HK-2 (cell line): ENCODE results near the gene TRIM47.

ENCODE experiments used
- DNase-seq: peaks from one replicate; pipeline ENCODE4 v3.0.0-alpha.2; 2018; ENCODE audit not compliant: unreplicated experiment

The TRIM47 gene

GRCh38 chr17:75878174-75878998, at the start of gene TRIM47:
Gene TRIM47, minus strand, starts transcription at chr17:75878581. Its CDS starts 33 bp downstream, at chr17:75878548.
- peak; percentile 61 for DNase-seq

GRCh38 chr17:75927286-75927922, 49.0 kb upstream of the TRIM47 start:
- no peak for DNase-seq

GRCh38 chr17:75926456-75926855, 48.1 kb upstream of the TRIM47 start:
- DNase-seq, result no peak

GRCh38 chr17:75925912-75926311, 47.5 kb upstream of the TRIM47 start:
- no peak for DNase-seq

GRCh38 chr17:75925103-75925502, 46.7 kb upstream of the TRIM47 start:
- no peak for DNase-seq

GRCh38 chr17:75922963-75923874, 44.8 kb upstream of the TRIM47 start:
- no peak for DNase-seq

- no peak for DNase-seq
These were observed 44.0 kb upstream of the TRIM47 start for GRCh38 chr17:75922173-75922961.

- DNase-seq, result no peak
These were observed 43.2 kb upstream of the TRIM47 start for GRCh38 chr17:75921596-75921995.

- DNase-seq, result no peak
These were observed 41.7 kb upstream of the TRIM47 start for GRCh38 chr17:75920045-75920560.

GRCh38 chr17:75919611-75920010, 41.2 kb upstream of the TRIM47 start:
- no peak for DNase-seq

- DNase-seq, result no peak
These were observed 39.6 kb upstream of the TRIM47 start for GRCh38 chr17:75917917-75918445.

- DNase-seq, result no peak
These were observed 38.9 kb upstream of the TRIM47 start for GRCh38 chr17:75917141-75917916.

GRCh38 chr17:75915268-75915667, 36.9 kb upstream of the TRIM47 start:
- no peak for DNase-seq

GRCh38 chr17:75914643-75915267, 36.4 kb upstream of the TRIM47 start:
- no peak for DNase-seq

GRCh38 chr17:75913537-75914210, 35.3 kb upstream of the TRIM47 start:
- DNase-seq, result no peak

- no peak for DNase-seq
These were observed 32.3 kb upstream of the TRIM47 start for GRCh38 chr17:75910699-75911098.

GRCh38 chr17:75909812-75910274, 31.5 kb upstream of the TRIM47 start:
- no peak for DNase-seq

- no peak for DNase-seq
These were observed 30.9 kb upstream of the TRIM47 start for GRCh38 chr17:75909051-75909811.
